Immature natural killer cell (primary cell): ENCODE data around the gene PWWP2B. TPM values are rescaled to one million over a fixed set of nuclear protein-coding genes. Genes with fewer than 3 reads are reported as not detected.
"Not testable (repeated sequence)": the region's sequence is repeated elsewhere in the genome, so short reads cannot be mapped to it uniquely, and the experiment has no call there.

Experiments used
- DNase-seq, 3 donors: peaks; one replicate each; pipeline ENCODE4 v3.0.0; 2022; ENCODE audit warnings: mixed read lengths in 1 of 3
- H3K27ac Mint-ChIP-seq, 6 donors: one replicate each; pipeline ENCODE4 v1.8.0; 2020; ENCODE audit warnings: mixed read lengths in 6 of 6, mild to moderate bottlenecking in 5 of 6, inconsistent platforms in 4 of 6, moderate library complexity in 3 of 6
- H3K27me3 Mint-ChIP-seq, 3 donors: one replicate each; pipeline ENCODE4 v1.8.0; 2020 to 2021; ENCODE audit warnings: low read depth in 3 of 3, mild to moderate bottlenecking in 3 of 3, mixed read lengths in 3 of 3, moderate library complexity in 3 of 3, inconsistent platforms in 1 of 3
- H3K36me3 Mint-ChIP-seq, 3 donors: one replicate each; pipeline ENCODE4 v1.8.0; 2020; ENCODE audit warnings: mixed read lengths in 3 of 3, inconsistent platforms in 2 of 3, mild to moderate bottlenecking in 2 of 3
- H3K4me1 Mint-ChIP-seq, 2 donors: one replicate each; pipeline ENCODE4 v1.8.0; 2020; ENCODE audit warnings: inconsistent platforms in 2 of 2, mild to moderate bottlenecking in 2 of 2, mixed read lengths in 2 of 2, moderate library complexity in 1 of 2
- H3K4me3 Mint-ChIP-seq, 5 donors: one replicate each; pipeline ENCODE4 v1.8.0; 2020; ENCODE audit warnings: mild to moderate bottlenecking in 5 of 5, mixed read lengths in 5 of 5, inconsistent platforms in 3 of 5, moderate library complexity in 3 of 5
- H3K9me3 Mint-ChIP-seq, 6 donors: one replicate each; pipeline ENCODE4 v1.8.0; 2020; ENCODE audit warnings: mild to moderate bottlenecking in 6 of 6, mixed read lengths in 6 of 6, inconsistent platforms in 4 of 6, moderate library complexity in 3 of 6
- polyA plus RNA-seq, 3 donors: library from polyadenylated mRNA; unstranded; fragments of 300-500 nt; fragmentation: Illumina TruSeq; gene quantifications; one replicate each; pipeline ENCODE4 v1.2.3, GENCODE V29; 2021

The PWWP2B gene
- polyA plus RNA-seq, 3 donors from 2014 or later, result 4.0 to 7.3 (median 4.3) TPM

GRCh38 chr10:132379026-132379425 is 18.0 kb upstream of the PWWP2B start:
- H3K4me1 Mint-ChIP-seq, result peaks cover 14 to 16% of the 10 kb centered on the region in 2 donors
- H3K27me3 Mint-ChIP-seq, H3K27ac Mint-ChIP-seq, H3K9me3 Mint-ChIP-seq, H3K4me3 Mint-ChIP-seq, H3K36me3 Mint-ChIP-seq, DNase-seq: not testable (repeated sequence)

GRCh38 chr10:132380986-132381385 is 16.0 kb upstream of the PWWP2B start:
- H3K36me3 Mint-ChIP-seq, H3K27ac Mint-ChIP-seq: not testable (repeated sequence)

GRCh38 chr10:132381741-132382140 is 15.3 kb upstream of the PWWP2B start:
- H3K27ac Mint-ChIP-seq, result peak overlapping the region in 5 of 6 donors; percentile 9 to 76 (median 13)
- H3K27me3 Mint-ChIP-seq, result peaks cover 0 to 2% (median 0%) of the 10 kb centered on the region in 3 donors
- peaks cover 16 to 18% of the 10 kb centered on the region in 2 donors for H3K4me1 Mint-ChIP-seq
- DNase-seq, result no peak
- H3K4me3 Mint-ChIP-seq, result peak overlapping the region in 2 of 5 donors; percentile 6 to 13
- peaks cover 0 to 7% (median 4%) of the 10 kb centered on the region in 3 donors for H3K36me3 Mint-ChIP-seq
- H3K9me3 Mint-ChIP-seq, result no peaks in the 10 kb centered on the region

More at GRCh38 chr10:132380986-132381385, 16.0 kb upstream of the PWWP2B start:
- peaks cover 16 to 18% of the 10 kb centered on the region in 2 donors for H3K4me1 Mint-ChIP-seq
- not testable (repeated sequence) for H3K9me3 Mint-ChIP-seq, H3K4me3 Mint-ChIP-seq, H3K27me3 Mint-ChIP-seq, DNase-seq

- Mint-ChIP-seq H3K4me3 (peak overlapping the region in 1 of 5 donors; percentile 42), H3K4me1 (peaks cover 16 to 18% of the 10 kb centered on the region in 2 donors), H3K9me3 (no peaks in the 10 kb centered on the region), H3K27me3 (peaks cover 0 to under 1% (median 0%) of the 10 kb centered on the region in 3 donors), H3K27ac (peak overlapping the region in 3 of 6 donors; percentile 13 to 81 (median 28)), H3K36me3 (peaks cover 0 to 7% (median 4%) of the 10 kb centered on the region in 3 donors)
- no peak for DNase-seq
Observed at GRCh38 chr10:132382231-132382922, 14.6 kb upstream of the PWWP2B start.

GRCh38 chr10:132383101-132383500 is 13.9 kb upstream of the PWWP2B start:
- Mint-ChIP-seq H3K27ac (peak overlapping the region in 3 of 6 donors; percentile 7 to 13 (median 7)), H3K27me3 (no peaks in the 10 kb centered on the region), H3K4me3 (no peak overlapping the region), H3K9me3 (no peaks in the 10 kb centered on the region), H3K4me1 (peaks cover 16 to 20% of the 10 kb centered on the region in 2 donors), H3K36me3 (peaks cover 0 to 7% (median 4%) of the 10 kb centered on the region in 3 donors)
- DNase-seq, result no peak

GRCh38 chr10:132383751-132384196 is 13.2 kb upstream of the PWWP2B start:
- DNase-seq, result no peak
- H3K4me1 Mint-ChIP-seq, result peaks cover 16 to 20% of the 10 kb centered on the region in 2 donors
- peak overlapping the region in 3 of 6 donors; percentile 25 to 46 (median 46) for H3K27ac Mint-ChIP-seq
- H3K27me3 Mint-ChIP-seq, result no peaks in the 10 kb centered on the region
- no peak overlapping the region for H3K4me3 Mint-ChIP-seq
- peaks cover 0 to 4% (median 4%) of the 10 kb centered on the region in 3 donors for H3K36me3 Mint-ChIP-seq
- no peaks in the 10 kb centered on the region for H3K9me3 Mint-ChIP-seq

GRCh38 chr10:132384618-132385388 is 12.2 kb upstream of the PWWP2B start:
- Mint-ChIP-seq H3K4me3 (peak overlapping the region in 1 of 5 donors; percentile 12), H3K36me3 (no peaks in the 10 kb centered on the region), H3K9me3 (no peaks in the 10 kb centered on the region), H3K27ac (peak overlapping the region in 4 of 6 donors; percentile 44 to 69 (median 53)), H3K27me3 (no peaks in the 10 kb centered on the region), H3K4me1 (peaks cover 16 to 20% of the 10 kb centered on the region in 2 donors)
- DNase-seq, result no peak

- Mint-ChIP-seq H3K4me1 (peaks cover 16 to 20% of the 10 kb centered on the region in 2 donors), H3K9me3 (no peaks in the 10 kb centered on the region), H3K27me3 (no peaks in the 10 kb centered on the region), H3K27ac (peak overlapping the region in 3 of 6 donors; percentile 44 to 69 (median 49)), H3K4me3 (peak overlapping the region in 1 of 5 donors; percentile 12), H3K36me3 (no peaks in the 10 kb centered on the region)
- no peak for DNase-seq
Observed at GRCh38 chr10:132385389-132385667, 11.7 kb upstream of the PWWP2B start.

- Mint-ChIP-seq H3K27ac (peak overlapping the region in 2 of 6 donors; percentile 69 to 74), H3K4me3 (no peak overlapping the region), H3K4me1 (peaks cover 16 to 20% of the 10 kb centered on the region in 2 donors), H3K27me3 (peaks cover 0 to 3% (median 0%) of the 10 kb centered on the region in 3 donors), H3K36me3 (no peaks in the 10 kb centered on the region), H3K9me3 (no peaks in the 10 kb centered on the region)
- DNase-seq, result no peak
Observed at GRCh38 chr10:132385721-132386418, 11.1 kb upstream of the PWWP2B start.

- DNase-seq, result no peak
- peaks cover 14 to 18% of the 10 kb centered on the region in 2 donors for H3K4me1 Mint-ChIP-seq
- no peak overlapping the region for H3K4me3 Mint-ChIP-seq
- H3K27ac Mint-ChIP-seq, result no peak overlapping the region
- no peaks in the 10 kb centered on the region for H3K36me3 Mint-ChIP-seq
- no peaks in the 10 kb centered on the region for H3K9me3 Mint-ChIP-seq
- H3K27me3 Mint-ChIP-seq, result peaks cover 0 to 5% (median 0%) of the 10 kb centered on the region in 3 donors
Observed at GRCh38 chr10:132386419-132386831, 10.6 kb upstream of the PWWP2B start.

GRCh38 chr10:132386896-132387295 is 10.1 kb upstream of the PWWP2B start:
- H3K4me1 Mint-ChIP-seq, result peaks cover 12 to 14% of the 10 kb centered on the region in 2 donors
- not testable (repeated sequence) for H3K27me3 Mint-ChIP-seq, H3K4me3 Mint-ChIP-seq, H3K9me3 Mint-ChIP-seq, DNase-seq, H3K36me3 Mint-ChIP-seq
- peak overlapping the region in 1 of 6 donors; percentile 72 for H3K27ac Mint-ChIP-seq

- peak overlapping the region in 5 of 6 donors; percentile 55 to 84 (median 72) for H3K27ac Mint-ChIP-seq
- peak; percentile 75 to 79 (median 78) for DNase-seq
- peak overlapping the region in 2 of 5 donors; percentile 39 to 55 for H3K4me3 Mint-ChIP-seq
- peaks cover 0 to 1% (median 0%) of the 10 kb centered on the region in 6 donors for H3K9me3 Mint-ChIP-seq
- H3K27me3 Mint-ChIP-seq, result peaks cover 7 to 14% (median 8%) of the 10 kb centered on the region in 3 donors
- H3K36me3 Mint-ChIP-seq, result peaks cover 0 to 7% (median 0%) of the 10 kb centered on the region in 3 donors
- peaks cover 12 to 15% of the 10 kb centered on the region in 2 donors for H3K4me1 Mint-ChIP-seq
Observed at GRCh38 chr10:132387764-132388210, 9.2 kb upstream of the PWWP2B start.

GRCh38 chr10:132388891-132389432 is 8.0 kb upstream of the PWWP2B start:
- no peak overlapping the region for H3K27ac Mint-ChIP-seq

More at GRCh38 chr10:132388891-132389432, 8.0 kb upstream of the PWWP2B start:
- DNase-seq, result no peak
- no peak overlapping the region for H3K4me3 Mint-ChIP-seq
- H3K4me1 Mint-ChIP-seq, result peaks cover 20 to 21% of the 10 kb centered on the region in 2 donors
- H3K36me3 Mint-ChIP-seq, result peaks cover 0 to 7% (median 0%) of the 10 kb centered on the region in 3 donors
- H3K27me3 Mint-ChIP-seq, result peaks cover 7 to 14% (median 12%) of the 10 kb centered on the region in 3 donors
- H3K9me3 Mint-ChIP-seq, result peaks cover 0 to 1% (median 0%) of the 10 kb centered on the region in 6 donors
